Keratinocyte (primary cell): Measurements from ENCODE around the gene CAPN14.

Source experiments
- CTCF ChIP-seq, 3 experiments: IDR thresholded peaks in 1 of 3; conservative IDR thresholded peaks in 1 of 3; optimal IDR thresholded peaks in 1 of 3; 2 replicates in 2 of 3; 3 replicates in 1 of 3; pipeline versions ENCODE3 to v1.5.1; 2011; ENCODE audit warnings: low read length in 3 of 3, mild to moderate bottlenecking in 3 of 3, moderate library complexity in 2 of 3, control low read depth in 1 of 3, inconsistent platforms in 1 of 3; ENCODE audit not compliant: insufficient read depth in 2 of 3; ENCODE audit errors: extremely low read depth in 1 of 3
- EZH2 ChIP-seq: IDR thresholded peaks from one replicate; pipeline ENCODE4 v1.6.1; 2012; ENCODE audit warnings: inconsistent platforms, mild to moderate bottlenecking, low read length, moderate library complexity

- TF ChIP-seq EZH2 (no peak), CTCF (optimal IDR thresholded peaks at IDR 0.05 in 1 of 3, IDR thresholded peaks at IDR 0.05 in 1 of 3, conservative IDR thresholded peaks at IDR 0.05 in 1 of 3; ENCODE audit: extremely low read depth in 1 of 3, insufficient read depth in 2 of 3, low read length in 3 of 3) (no peak)
Observed at GRCh38 chr2:31168291-31168690, 49.0 kb downstream of the CAPN14 start.
